H9 (cell line): ENCODE measurements around the gene SNED1. TPM values are rescaled to one million over a fixed set of nuclear protein-coding genes. Genes with fewer than 3 reads are reported as not detected.
A peak's percentile ranks its signal among the peaks of the same experiment; 100 is the strongest.

ENCODE experiments used
- DNase-seq: peaks from one replicate; pipeline ENCODE4 v3.0.0-alpha.2; 2017
- H2AFZ ChIP-seq: one replicate; pipeline ENCODE4 v1.6.1; 2013; ENCODE audit warnings: mild to moderate bottlenecking, low read length, control low read depth, moderate library complexity
- H2AK5ac ChIP-seq: 2 replicates; pipeline ENCODE4 v1.6.1; 2013; ENCODE audit warnings: low read length, control low read depth, mixed read lengths; ENCODE audit not compliant: insufficient read length
- H2BK120ac ChIP-seq: one replicate; pipeline ENCODE4 v1.6.1; 2013; ENCODE audit warnings: low read depth, mild to moderate bottlenecking, low read length, control low read depth, inconsistent platforms; ENCODE audit not compliant: poor library complexity, severe bottlenecking
- H2BK12ac ChIP-seq: 2 replicates; pipeline ENCODE4 v1.6.1; 2013; ENCODE audit warnings: low read length, control low read depth, mixed read lengths, low read depth; ENCODE audit not compliant: insufficient read length
- H2BK15ac ChIP-seq: 2 replicates; pipeline ENCODE4 v1.6.1; 2013; ENCODE audit warnings: low read depth, low read length, control low read depth
- H2BK20ac ChIP-seq: one replicate; pipeline ENCODE4 v1.6.1; 2013; ENCODE audit warnings: low read depth, mild to moderate bottlenecking, low read length, control low read depth, inconsistent platforms; ENCODE audit not compliant: poor library complexity, severe bottlenecking
- H2BK5ac ChIP-seq: 2 replicates; pipeline ENCODE4 v1.6.1; 2013; ENCODE audit warnings: low read length, control low read depth, mixed read lengths; ENCODE audit not compliant: insufficient read length
- H3K14ac ChIP-seq: 2 replicates; pipeline ENCODE4 v1.6.1; 2013; ENCODE audit warnings: low read length, control low read depth; ENCODE audit not compliant: insufficient read depth
- H3K18ac ChIP-seq: 2 replicates; pipeline ENCODE4 v1.6.1; 2013; ENCODE audit warnings: low read depth, mild to moderate bottlenecking, mixed read lengths, low read length, control low read depth; ENCODE audit not compliant: insufficient read length
- H3K23ac ChIP-seq: 2 replicates; pipeline ENCODE4 v1.6.1; 2013; ENCODE audit warnings: low read length, control low read depth, mixed read lengths, low read depth; ENCODE audit not compliant: insufficient read length
- H3K23me2 ChIP-seq: 2 replicates; pipeline ENCODE4 v1.6.1; 2013; ENCODE audit warnings: low read depth, mild to moderate bottlenecking, mixed read lengths, low read length, control low read depth; ENCODE audit not compliant: insufficient read length, poor library complexity, severe bottlenecking
- H3K27ac ChIP-seq: 2 replicates; pipeline ENCODE4 v1.5.1; 2013; ENCODE audit warnings: low read length, control low read depth, mixed read lengths, low read depth; ENCODE audit not compliant: insufficient read length
- H3K27me3 ChIP-seq: 2 replicates; pipeline ENCODE4 v1.6.1; 2013; ENCODE audit warnings: low read length, control low read depth, inconsistent platforms; ENCODE audit not compliant: insufficient read depth
- H3K4ac ChIP-seq: 2 replicates; pipeline ENCODE4 v1.6.1; 2013; ENCODE audit warnings: low read depth, mild to moderate bottlenecking, control low read depth, inconsistent platforms, low read length, moderate library complexity
- H3K4me1 ChIP-seq: 2 replicates; pipeline ENCODE4 v1.6.1; 2013; ENCODE audit warnings: low read length, control low read depth, inconsistent platforms; ENCODE audit not compliant: insufficient read depth
- H3K4me2 ChIP-seq: 2 replicates; pipeline ENCODE4 v1.6.1; 2013; ENCODE audit warnings: low read length, control low read depth, mixed read lengths; ENCODE audit not compliant: insufficient read length, insufficient read depth
- H3K56ac ChIP-seq: 2 replicates; pipeline ENCODE4 v1.6.1; 2013; ENCODE audit warnings: low read depth, mild to moderate bottlenecking, mixed read lengths, low read length, control low read depth; ENCODE audit not compliant: insufficient read length
- H3K79me1 ChIP-seq: 2 replicates; pipeline ENCODE4 v1.6.1; 2013; ENCODE audit warnings: low read depth, mild to moderate bottlenecking, moderate library complexity, low read length, control low read depth, inconsistent platforms; ENCODE audit not compliant: insufficient read depth, poor library complexity, severe bottlenecking
- H3K79me2 ChIP-seq: 2 replicates; pipeline ENCODE4 v1.6.1; 2013; ENCODE audit warnings: low read length, control low read depth, inconsistent platforms; ENCODE audit not compliant: insufficient read depth
- H3K9ac ChIP-seq: 2 replicates; pipeline ENCODE4 v1.6.1; 2013; ENCODE audit warnings: low read length, control low read depth, mixed read lengths; ENCODE audit not compliant: insufficient read length; ENCODE audit errors: extremely low read depth
- H3K9me3 ChIP-seq: one replicate; pipeline ENCODE4 v1.6.1; 2013; ENCODE audit warnings: low read depth, low read length, inconsistent platforms; ENCODE audit not compliant: control insufficient read depth
- H3T11ph ChIP-seq: one replicate; pipeline ENCODE4 v1.6.1; 2013; ENCODE audit warnings: mild to moderate bottlenecking, low read length, control low read depth, inconsistent platforms
- H4K20me1 ChIP-seq: one replicate; pipeline ENCODE4 v1.6.1; 2013; ENCODE audit not compliant: control insufficient read depth, insufficient read length, insufficient read depth
- H4K5ac ChIP-seq: 2 replicates; pipeline ENCODE4 v1.6.1; 2013; ENCODE audit warnings: low read depth, mild to moderate bottlenecking, mixed read lengths, low read length, control low read depth; ENCODE audit not compliant: insufficient read length
- H4K8ac ChIP-seq: replicated peaks from 2 replicates; pipeline ENCODE4 v1.6.1; 2013; ENCODE audit warnings: low read length, control low read depth, mixed read lengths, low read depth; ENCODE audit not compliant: insufficient read length
- H4K91ac ChIP-seq: 2 replicates; pipeline ENCODE4 v1.6.1; 2013; ENCODE audit warnings: low read depth, mild to moderate bottlenecking, moderate library complexity, mixed read lengths, low read length, control low read depth; ENCODE audit not compliant: insufficient read length
- H3K27ac Mint-ChIP-seq, 3 experiments: 2 replicates in 2 of 3; 3 replicates in 1 of 3; pipeline ENCODE4 v1.8.0; 2020 to 2021; ENCODE audit warnings: mixed read lengths in 3 of 3, mild to moderate bottlenecking in 1 of 3, moderate library complexity in 1 of 3
- H3K27me3 Mint-ChIP-seq: 2 replicates; pipeline ENCODE4 v1.8.0; 2021; ENCODE audit warnings: low read depth, mild to moderate bottlenecking, moderate library complexity, mixed read lengths
- H3K36me3 Mint-ChIP-seq, 3 experiments: 2 replicates in 2 of 3; 3 replicates in 1 of 3; pipeline ENCODE4 v1.8.0; 2020 to 2021; ENCODE audit warnings: low read depth in 3 of 3, mixed read lengths in 3 of 3; ENCODE audit not compliant: insufficient read depth in 1 of 3
- H3K4me1 Mint-ChIP-seq, 2 experiments: 2 replicates each; pipeline ENCODE4 v1.8.0; 2020; ENCODE audit warnings: mixed read lengths in 2 of 2
- H3K4me3 Mint-ChIP-seq, 2 experiments: 2 replicates in 1 of 2; 3 replicates in 1 of 2; pipeline ENCODE4 v1.8.0; 2020 to 2021; ENCODE audit warnings: mild to moderate bottlenecking in 2 of 2, mixed read lengths in 2 of 2, moderate library complexity in 1 of 2
- H3K9me3 Mint-ChIP-seq, 2 experiments: 2 replicates in 1 of 2; 3 replicates in 1 of 2; pipeline ENCODE4 v1.8.0; 2020; ENCODE audit warnings: mild to moderate bottlenecking in 2 of 2, mixed read lengths in 2 of 2, moderate library complexity in 1 of 2
- CTCF ChIP-seq: fragments of 200-600 bp; sonication (generic); conservative IDR thresholded peaks from 3 replicates; pipeline ENCODE4 v1.8.0; 2021; ENCODE audit warnings: antibody characterized with exemption, mild to moderate bottlenecking
- WGBS: extraction: QIAGEN DNeasy Blood & Tissue Kit; methylation state at CpG from one replicate; pipeline ENCODE4 v1.1.7; 2013; ENCODE audit warnings: missing lambda C conversion rate, low lambda C conversion rate, mixed read lengths; ENCODE audit not compliant: insufficient read length; ENCODE audit errors: extremely low coverage; 5-methylcytosine and 5-hydroxymethylcytosine counted together
- total RNA-seq: library from RNA; stranded (reverse); gene quantifications from 2 replicates; pipeline ENCODE4 v1.2.1, GENCODE V29; 2021

Gene SNED1
- total RNA-seq, 1 experiment from 2014 or later: 2.5 TPM

- DNase-seq: peak; percentile 76
- Histone ChIP-seq H2BK5ac (no peak overlapping the region), H4K5ac (no peak overlapping the region), H3K79me1 (no peaks in the 10 kb centered on the region), H2BK20ac (peak overlapping the region; percentile 51), H3K79me2 (no peaks in the 10 kb centered on the region), H3T11ph (no peak overlapping the region), H3K9me3 (no peaks in the 10 kb centered on the region), H3K4me1 (no peaks in the 10 kb centered on the region; the same call in 1 of the 2 replicates), H2AFZ (no peak overlapping the region), H4K91ac (no peak overlapping the region), H4K8ac (no peak overlapping the region), H3K27me3 (no peaks in the 10 kb centered on the region), H2BK15ac (no peak overlapping the region), H2AK5ac (no peak overlapping the region), H3K9ac (no peak overlapping the region), H3K56ac (no peak overlapping the region), H3K23me2 (peaks cover 5% of the 10 kb centered on the region), H2BK120ac (no peak overlapping the region), H4K20me1 (no peaks in the 10 kb centered on the region), H3K14ac (peak overlapping the region; percentile 21; the same call in 1 of the 2 replicates), H3K18ac (peak overlapping the region; percentile 56), H3K4me2 (peak overlapping the region; percentile 4), H3K23ac (no peak overlapping the region), H3K27ac (no peak overlapping the region), H3K4ac (no peak overlapping the region), H2BK12ac (no peak overlapping the region)
- H3K36me3 Mint-ChIP-seq: peaks cover 7 to 12% (median 8%) of the 10 kb centered on the region in 3 experiments; a peak in 5 of 7 replicates
- H3K27ac Mint-ChIP-seq: peak overlapping the region in 1 of 3 experiments; percentile 85; a peak in 1 of 7 replicates
- no peak for TF ChIP-seq CTCF
- WGBS: no CpG with 5 or more reads among the region's 28 CpGs
- peaks cover 15 to 16% of the 10 kb centered on the region in 2 experiments for H3K9me3 Mint-ChIP-seq
- peaks cover 17% of the 10 kb centered on the region in 2 experiments for H3K4me1 Mint-ChIP-seq
- H3K27me3 Mint-ChIP-seq: peaks cover 22% of the 10 kb centered on the region
- H3K4me3 Mint-ChIP-seq: peak overlapping the region; percentile 37 to 44; a peak in 3 of 5 replicates
Observed at GRCh38 chr2:241009601-241010530, 11.4 kb downstream of the SNED1 start.
